Measurements from ENCODE around the gene MED27.

The MED27 gene

GRCh38 chr9:131992906-131993657 lies 86.6 kb downstream of the MED27 start:
- DNase-seq: no peak

DNA sequence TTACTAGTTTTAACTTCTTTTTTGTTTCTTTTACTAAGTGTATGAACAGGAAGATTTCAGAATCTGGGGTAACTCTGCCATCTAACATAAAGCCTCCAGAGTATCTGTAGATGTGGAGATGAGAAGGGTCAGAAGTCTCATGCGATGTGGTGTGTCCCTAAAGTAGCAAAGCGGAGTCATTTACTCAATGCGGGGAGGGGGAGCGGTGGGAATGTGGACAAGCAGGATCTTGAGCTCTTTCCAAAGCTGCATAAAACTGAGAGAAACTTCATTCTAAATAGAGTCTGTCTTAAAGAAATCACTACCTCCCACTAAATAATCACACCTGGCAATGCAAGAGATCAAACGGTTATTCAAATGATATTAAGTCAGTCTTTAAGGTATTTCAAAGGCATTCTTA lies 92.4 kb downstream of the MED27 start:
- DNase-seq: no peak

DNA sequence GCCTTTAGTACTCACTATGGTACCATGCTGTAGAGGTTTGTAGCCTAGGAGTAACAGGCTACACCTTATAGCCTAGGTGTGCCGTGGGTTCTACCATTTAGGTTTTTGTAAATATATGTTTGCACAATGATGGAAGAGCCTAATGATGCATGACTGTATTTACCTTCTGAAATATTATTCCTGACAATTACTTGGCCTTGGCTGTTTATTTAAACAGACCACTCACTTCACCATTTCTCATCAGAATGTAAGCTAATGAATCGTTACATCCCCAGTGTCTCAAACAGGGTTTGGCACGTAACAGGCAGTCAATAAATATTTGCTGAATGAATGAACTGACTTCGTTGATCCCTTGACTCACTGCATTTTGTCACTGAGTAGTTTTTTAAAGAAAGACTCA lies 93.1 kb downstream of the MED27 start:
- peak; percentile 27 for DNase-seq

- DNase-seq: no peak
These were observed 93.6 kb downstream of the MED27 start for GRCh38 chr9:131986089-131986488.

GRCh38 chr9:131984564-131984963 lies 95.1 kb downstream of the MED27 start:
- no peak for DNase-seq

DNA sequence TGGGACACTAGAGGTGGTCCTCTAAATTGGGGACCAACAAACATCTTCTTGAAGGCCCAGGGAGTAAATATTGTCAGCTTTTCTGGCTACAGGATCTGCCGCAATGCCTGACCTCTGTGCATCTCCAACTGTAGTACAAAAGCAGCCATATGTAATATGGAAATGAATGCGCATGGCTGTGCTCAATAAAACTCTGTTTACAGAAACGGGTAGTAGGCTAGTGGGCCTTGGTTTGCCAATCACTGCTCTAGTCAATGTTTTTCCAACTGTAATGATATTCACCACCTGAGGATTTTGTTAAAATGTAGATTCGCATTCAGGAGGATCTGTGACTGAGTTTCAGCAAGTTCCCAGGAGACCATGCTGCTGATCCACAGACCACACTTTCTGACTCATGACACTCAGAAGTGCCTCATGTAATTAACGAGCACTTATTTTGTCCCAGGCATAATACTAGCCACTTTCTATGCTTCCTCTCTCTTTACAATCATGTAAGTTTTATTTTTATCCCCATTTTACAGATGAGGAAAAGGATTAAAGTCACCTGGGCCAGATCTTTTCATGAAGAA lies 96.9 kb downstream of the MED27 start:
- DNase-seq: no peak

DNA sequence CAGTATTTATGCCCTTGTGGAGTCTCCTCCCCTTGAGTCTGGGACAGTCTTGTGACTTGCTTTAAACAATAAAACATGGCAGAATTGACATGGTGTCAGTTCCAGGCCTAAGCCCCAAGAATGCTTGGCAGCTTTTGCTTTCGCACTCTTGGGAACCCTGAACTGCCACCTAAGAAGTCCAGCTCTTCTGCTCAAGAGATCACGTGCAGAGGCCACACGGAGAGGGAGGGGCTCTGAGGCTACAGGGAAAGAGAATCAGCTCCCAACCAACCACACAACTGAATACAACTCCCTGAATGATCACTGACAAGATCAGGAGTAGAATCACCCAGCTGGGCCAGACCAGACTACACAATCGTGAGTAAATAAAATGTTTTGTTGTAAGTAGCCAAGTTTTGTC lies 97.6 kb downstream of the MED27 start:
- DNase-seq: no peak

DNA sequence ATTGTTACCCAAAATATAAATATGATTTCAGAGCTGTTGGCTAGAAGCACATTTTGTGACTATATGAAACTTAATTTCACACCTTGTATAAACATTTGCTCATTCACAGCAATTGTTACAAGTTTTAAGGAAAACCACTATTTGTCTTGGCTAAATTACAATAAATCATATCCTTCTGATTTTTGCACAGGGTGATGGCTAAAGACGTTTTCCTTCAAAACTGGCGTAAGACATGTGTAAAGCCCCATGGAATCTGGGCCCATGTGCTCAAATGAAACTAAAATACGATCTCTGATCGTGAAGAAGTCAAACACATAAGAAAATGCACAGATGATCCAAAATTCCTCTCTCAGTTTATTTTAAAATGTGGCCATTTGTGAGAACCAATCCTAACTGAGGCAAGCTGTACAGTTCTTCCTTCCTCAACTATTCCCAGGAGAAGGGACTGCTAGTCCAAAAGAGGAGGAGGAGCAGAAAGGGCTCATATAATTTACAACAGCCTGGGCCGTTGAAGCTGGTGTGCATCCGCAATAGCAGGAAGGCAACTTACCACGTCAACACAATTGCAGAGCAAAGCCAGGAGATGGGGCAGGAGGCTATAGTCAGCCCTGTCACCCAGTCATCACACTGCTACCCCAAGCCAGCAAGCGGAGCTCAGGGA lies 98.4 kb downstream of the MED27 start:
- no peak for DNase-seq

DNA sequence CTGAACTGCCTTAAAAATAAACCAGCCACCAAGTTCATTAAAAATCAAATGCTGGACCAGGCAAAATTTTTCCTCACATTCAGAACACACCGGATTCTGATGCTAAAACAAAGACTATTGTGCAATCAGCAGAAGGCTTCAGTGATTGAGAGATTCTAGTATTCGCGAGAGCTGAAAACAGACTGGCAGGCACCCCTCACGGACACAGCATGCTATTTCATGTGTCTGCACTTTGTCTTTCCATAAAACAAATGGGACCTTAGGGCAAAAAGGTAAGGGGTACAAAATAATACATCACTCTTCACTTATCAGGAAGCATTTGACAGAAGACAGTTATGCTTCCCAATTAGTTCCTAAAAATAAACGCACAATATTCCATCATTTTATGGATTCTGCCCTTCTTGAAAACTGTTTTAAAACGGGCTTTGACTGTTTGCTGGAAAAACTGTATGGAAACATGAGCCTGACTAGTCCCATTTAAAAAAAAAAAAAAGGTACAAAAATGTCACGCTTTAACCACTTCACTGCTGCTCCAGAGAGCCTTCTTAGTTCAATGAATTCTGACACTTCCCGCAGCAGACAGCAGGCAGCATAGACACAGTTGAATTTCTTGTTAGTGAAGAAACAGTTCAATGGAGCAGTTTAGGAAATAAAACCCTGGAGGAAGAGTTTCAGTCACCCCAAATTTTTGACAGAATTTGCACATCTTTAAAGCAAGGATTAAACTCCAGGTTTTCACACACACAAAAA lies 99.2 kb downstream of the MED27 start:
- no peak for DNase-seq

GRCh38 chr9:131977109-131977838 lies 102.4 kb downstream of the MED27 start:
- no peak for DNase-seq

DNA sequence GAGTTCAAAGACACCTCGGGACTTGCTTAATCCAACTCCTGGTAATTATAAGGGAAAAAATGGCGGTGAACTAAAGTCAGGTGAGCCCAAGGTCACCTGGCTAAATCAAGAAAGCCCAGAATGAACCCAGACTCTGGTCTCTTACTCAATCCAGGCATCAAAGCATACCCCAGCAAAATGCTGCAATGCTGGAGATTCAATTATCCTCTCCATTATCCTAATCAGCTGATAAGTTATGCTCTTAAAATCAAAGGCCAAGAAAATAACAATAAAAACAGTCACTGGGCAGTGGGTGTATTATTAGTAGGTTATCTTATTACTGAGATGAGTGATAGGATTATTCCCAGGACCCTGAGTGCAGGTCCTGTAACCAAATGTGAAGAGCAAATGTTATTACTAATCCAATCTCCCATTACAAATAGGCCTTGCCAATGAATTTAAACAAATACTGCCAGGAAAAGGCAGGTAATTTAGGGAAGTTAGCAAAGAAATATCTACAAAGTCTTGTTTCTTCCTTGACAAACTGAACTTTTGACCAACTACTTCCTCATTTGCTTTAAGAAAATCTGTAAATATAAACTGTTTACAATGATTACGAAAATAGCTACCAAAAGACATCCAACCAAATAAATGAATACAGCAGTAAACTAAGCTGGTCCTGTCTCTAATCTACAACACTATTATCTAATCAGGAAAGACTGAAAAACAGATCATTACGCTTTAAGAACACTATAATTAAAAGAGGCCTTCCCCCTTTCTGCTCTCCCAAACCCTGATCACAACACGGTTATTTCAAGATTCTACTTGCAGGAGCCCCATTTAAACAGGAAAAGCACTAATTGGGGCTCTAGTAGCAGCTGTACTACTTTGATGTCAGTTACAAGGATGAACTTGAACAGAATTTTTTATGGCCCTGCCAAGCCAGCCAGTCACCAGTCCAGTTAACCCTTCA lies 103.2 kb downstream of the MED27 start:
- no peak for DNase-seq

DNA sequence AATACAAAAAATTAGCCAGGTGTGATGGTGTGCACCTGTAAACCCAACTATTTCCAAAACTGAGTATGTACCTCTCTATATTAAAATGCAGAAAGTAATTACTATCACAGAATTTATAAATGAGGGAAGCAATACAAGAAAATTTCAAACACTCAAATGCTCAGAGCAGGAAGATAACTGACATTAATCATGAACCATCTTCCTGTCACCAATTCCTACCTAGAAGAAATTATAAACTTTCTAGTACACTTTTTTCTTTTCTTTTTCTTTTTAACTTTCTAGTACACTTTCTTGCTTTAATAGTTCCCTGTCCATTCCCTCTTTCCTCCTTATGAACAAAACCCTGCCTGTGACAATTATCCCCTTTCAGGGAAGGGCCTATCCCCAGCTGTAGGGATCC lies 106.8 kb downstream of the MED27 start:
- DNase-seq: no peak

DNA sequence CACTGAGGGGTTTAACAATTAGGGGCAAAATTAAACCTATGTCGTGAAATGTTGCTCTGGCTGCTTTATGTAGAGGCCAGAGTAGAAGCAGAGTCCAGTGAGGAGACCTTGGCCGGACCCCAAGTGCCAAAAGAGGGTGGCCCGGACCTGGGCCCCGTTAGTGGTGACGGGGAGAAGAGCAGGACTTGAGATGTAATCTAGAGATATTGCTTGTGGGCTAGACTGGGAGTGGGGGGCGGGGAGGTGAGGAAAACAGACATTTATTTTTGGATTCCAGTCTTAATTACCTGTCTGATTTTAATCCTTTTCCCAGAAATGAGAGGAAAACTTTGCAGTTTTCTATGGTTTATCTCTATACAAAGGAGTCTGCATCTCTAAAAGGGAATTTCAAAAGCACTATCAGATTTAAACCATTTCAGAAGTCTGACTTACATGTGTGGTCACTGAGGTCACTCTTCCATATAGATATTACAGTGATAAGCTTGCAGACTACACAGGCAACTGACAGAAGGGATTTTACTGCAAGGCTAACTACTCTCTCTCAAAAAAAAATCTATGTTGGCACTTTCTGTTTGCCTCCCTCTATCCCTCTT lies 108.1 kb downstream of the MED27 start:
- no peak for DNase-seq

DNA sequence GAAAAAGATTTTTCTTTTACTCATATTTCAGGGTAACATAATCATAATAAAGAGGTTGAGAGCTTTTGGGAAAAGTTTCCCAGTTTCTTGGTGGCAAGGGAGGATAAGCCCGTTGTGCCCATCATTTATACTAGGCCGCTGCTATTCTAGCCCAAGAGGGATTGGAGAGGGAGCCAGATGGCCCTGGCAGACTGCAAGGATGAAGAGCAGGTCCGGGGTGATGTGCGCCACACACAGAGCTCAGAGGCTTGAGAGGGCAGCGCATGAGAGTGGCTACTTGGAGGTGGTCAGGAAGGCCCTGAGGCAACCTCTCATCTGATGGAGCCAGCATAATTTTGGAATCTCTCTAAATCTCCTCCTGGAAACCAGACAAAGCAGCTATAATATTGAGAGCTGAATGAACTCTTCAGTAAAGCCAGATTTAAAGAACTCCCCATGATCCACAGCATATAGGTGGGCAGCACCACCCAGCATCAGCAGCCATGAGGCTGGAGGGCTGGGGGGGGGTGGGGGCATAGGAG lies 110.1 kb downstream of the MED27 start:
- peak; percentile 15 for DNase-seq

DNA sequence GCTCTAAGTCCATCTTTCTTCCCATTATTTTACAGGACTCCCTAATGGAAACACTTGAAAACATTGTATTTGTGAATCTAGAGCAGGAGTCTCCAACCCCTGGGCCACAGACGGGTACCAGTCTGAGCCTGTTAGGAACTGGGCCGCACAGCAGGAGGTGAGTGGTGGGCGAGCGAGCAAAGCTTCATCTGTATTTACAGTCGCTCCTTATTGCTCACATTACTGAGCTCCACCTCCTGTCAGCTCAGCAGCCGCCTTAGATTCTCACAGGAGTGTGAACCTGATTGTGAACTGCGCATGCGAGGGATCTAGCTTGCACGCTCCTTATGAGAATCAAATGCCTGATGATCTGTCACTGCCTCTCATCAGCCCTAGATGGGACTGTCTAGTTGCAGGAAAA lies 111.0 kb downstream of the MED27 start:
- no peak for DNase-seq

DNA sequence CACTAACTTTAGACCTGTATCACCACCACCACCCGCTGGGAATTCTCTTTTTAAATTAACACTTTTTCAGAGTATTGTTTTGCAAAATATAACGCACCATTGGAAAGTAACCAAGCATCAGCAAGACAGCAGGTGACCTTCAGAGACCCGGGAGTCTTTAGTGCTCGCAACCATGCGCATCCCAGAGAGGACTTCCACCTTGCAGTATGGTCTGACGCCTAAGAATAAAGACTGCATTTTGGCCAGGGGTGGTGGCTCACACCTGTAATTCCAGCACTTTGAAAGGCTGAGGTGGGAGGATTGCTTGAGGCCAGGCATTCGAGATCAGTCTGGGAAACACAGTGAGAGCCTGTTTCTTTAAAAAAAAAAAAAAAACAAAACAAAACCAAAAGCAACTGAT lies 113.8 kb downstream of the MED27 start:
- no peak for DNase-seq

DNA sequence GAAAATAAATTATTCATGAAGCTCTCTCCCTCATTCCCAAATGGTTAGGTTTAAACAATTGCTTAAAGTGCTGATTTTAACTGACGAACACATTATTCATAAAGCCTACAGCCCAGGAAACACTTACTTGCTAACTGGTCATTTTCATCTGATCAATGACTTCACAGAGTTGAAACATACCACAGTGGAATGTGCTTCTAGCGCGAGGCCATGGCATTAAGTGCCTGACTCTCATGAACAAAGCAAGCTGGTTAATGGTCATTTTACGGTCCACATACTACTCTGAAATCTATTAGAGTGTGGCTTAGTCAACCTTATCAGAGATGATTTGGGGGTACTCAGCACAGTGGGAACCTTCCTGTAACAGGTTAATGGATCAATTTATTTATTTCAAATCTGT lies 114.6 kb downstream of the MED27 start:
- DNase-seq: no peak

DNA sequence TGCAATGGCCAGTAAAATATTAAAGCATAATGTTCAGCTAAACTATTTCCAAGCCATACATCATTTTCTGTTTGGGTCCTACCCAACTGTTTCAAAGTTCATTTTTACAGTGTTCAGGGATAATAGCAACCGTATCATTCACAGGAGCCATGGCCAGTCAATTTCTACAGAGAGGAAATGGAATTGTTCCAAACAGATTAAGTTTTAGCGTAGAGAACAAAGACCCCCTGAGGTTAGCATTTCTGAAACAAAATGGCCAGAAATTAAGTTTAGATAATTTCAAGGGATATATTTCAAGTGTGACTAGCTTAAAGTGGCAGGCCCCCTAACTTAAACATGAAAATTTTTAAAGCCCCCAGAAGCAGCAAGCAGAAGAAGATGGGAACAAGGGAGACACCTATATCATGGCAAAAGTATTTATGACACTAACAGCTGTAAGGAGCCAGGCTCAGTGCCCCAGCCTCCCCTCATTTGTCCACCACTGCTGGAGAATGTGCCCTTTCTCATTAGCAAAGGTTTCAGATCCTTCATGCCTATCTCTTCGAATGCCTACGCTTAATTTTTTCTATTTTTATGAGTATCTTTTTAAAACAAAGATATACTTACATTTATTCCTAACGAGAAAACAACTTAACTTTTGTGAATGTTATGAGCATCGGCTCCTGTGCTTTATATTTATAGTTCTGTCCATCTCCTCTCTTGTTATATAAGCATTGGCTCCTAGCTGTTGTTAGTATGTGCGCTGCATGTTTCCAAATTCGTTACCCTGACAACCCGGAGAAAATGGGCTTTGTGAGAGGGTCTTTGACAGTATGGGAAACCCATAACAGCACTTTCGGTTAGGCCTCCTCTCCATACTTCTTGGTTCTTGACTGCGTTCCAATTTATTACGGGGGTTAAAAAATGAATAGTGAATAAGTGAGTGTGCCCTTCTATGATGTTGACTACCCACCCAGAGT lies 116.3 kb downstream of the MED27 start:
- DNase-seq: no peak

DNA sequence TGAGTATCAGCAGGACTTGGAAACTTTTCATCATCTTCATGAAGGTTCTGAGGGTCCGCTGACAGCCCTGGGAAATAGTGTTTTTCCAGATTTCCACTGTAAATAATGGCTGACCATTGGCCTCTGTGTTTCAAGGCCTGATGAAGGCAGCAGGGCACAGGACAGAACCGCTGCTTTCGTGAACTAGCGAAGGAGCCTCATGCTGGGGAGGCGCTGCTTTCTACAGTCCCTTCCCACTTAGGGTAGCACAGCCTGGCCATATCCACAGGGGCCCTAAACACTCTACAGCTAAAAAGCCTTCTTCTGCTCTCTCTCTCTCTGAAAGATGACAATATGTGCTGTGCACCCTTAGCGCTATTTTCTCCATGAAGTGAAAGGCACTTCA lies 118.2 kb downstream of the MED27 start:
- no peak for DNase-seq
